ENCODE results near the gene DOHH. TPM values are rescaled to one million over a fixed set of nuclear protein-coding genes. Genes with fewer than 3 reads are reported as not detected.
"Not testable (repeated sequence)": the region's sequence is repeated elsewhere in the genome, so short reads cannot be mapped to it uniquely, and the experiment has no call there.

Gene DOHH
- total RNA-seq, 1 donor from 2014 or later = 10.1 TPM

- DNase-seq (ENCODE audit: low read depth in 2 of 2) = no peak
Measured at GRCh38 chr19:3519126-3519525, 18.7 kb upstream of the DOHH start.

- DNase-seq (ENCODE audit: low read depth in 2 of 2) = no peak
Measured at GRCh38 chr19:3518659-3519058, 18.2 kb upstream of the DOHH start.

- DNase-seq (ENCODE audit: low read depth in 2 of 2) = no peak
Measured at GRCh38 chr19:3518255-3518654, 17.8 kb upstream of the DOHH start.

GRCh38 chr19:3517638-3518037, 17.2 kb upstream of the DOHH start:
- DNase-seq (ENCODE audit: low read depth in 2 of 2) = no peak

- peak in 1 of 2 donors; percentile 57 for DNase-seq (ENCODE audit: low read depth in 2 of 2)
Measured at GRCh38 chr19:3516675-3517207, 16.3 kb upstream of the DOHH start.

- DNase-seq (ENCODE audit: low read depth in 2 of 2) = no peak
Measured at GRCh38 chr19:3515891-3516422, 15.5 kb upstream of the DOHH start.

GRCh38 chr19:3514930-3515329, 14.5 kb upstream of the DOHH start:
- no peak for DNase-seq (ENCODE audit: low read depth in 2 of 2)

- DNase-seq (ENCODE audit: low read depth in 2 of 2) = no peak
Measured at GRCh38 chr19:3513229-3514140, 13.0 kb upstream of the DOHH start.

- DNase-seq (ENCODE audit: low read depth in 2 of 2) = no peak
Measured at GRCh38 chr19:3512562-3513228, 12.2 kb upstream of the DOHH start.

- DNase-seq (ENCODE audit: low read depth in 2 of 2) = no peak
Measured at GRCh38 chr19:3511506-3512251, 11.2 kb upstream of the DOHH start.

- DNase-seq (ENCODE audit: low read depth in 2 of 2) = no peak
Measured at GRCh38 chr19:3510727-3511126, 10.3 kb upstream of the DOHH start.

GRCh38 chr19:3509566-3509989, 9.1 kb upstream of the DOHH start:
- DNase-seq (ENCODE audit: low read depth in 2 of 2) = peak in 1 of 2 donors; percentile 83

- DNase-seq (ENCODE audit: low read depth in 2 of 2) = no peak
Measured at GRCh38 chr19:3508771-3509535, 8.5 kb upstream of the DOHH start.

GRCh38 chr19:3508121-3508661, 7.7 kb upstream of the DOHH start:
- not testable (repeated sequence) for DNase-seq (ENCODE audit: low read depth in 2 of 2)

GRCh38 chr19:3507371-3508120, 7.1 kb upstream of the DOHH start:
- DNase-seq (ENCODE audit: low read depth in 2 of 2) = peak in 1 of 2 donors; percentile 30

GRCh38 chr19:3506384-3507340, 6.2 kb upstream of the DOHH start:
- DNase-seq (ENCODE audit: low read depth in 2 of 2) = peak; percentile 34 to 35

- DNase-seq (ENCODE audit: low read depth in 2 of 2) = peak; percentile 98 to 99
Measured at GRCh38 chr19:3505598-3506383, 5.3 kb upstream of the DOHH start, which contains the start of gene FZR1. FZR1 (plus strand) TSS chr19:3506311; CDS start chr19:3522990, 16,679 bp downstream.

- DNase-seq (ENCODE audit: low read depth in 2 of 2) = no peak
Measured at GRCh38 chr19:3504735-3505134, 4.3 kb upstream of the DOHH start.
